ENCODE measurements around the gene SGTA. TPM values are rescaled to one million over a fixed set of nuclear protein-coding genes. Genes with fewer than 3 reads are reported as not detected.

Gene SGTA
- total RNA-seq, 4 donors from 2014 or later = 37.9 to 49.5 (median 44.1) TPM

DNA sequence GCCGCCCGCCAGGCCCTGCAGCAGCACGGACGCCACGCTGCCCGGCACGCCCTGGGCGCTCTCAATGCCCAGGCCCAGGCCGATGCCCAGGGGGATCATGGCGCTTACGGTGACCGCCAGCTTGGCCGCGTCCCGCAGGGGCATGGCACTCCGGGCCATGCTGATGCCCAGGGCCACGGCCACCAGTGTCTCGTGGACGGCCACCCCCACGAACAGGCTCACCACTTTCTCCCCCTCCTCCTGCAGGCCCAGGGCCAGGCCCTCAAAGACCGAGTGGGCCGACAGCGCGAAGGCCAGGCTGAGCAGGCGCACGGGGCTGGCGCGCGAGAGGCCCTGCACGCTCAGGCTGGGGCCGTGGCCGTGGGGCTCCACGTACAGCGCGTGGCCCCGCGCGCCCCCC is 50.2 kb downstream of the SGTA start:
- DNase-seq (ENCODE audit: low spot score in 2 of 2) = no peak
- intact Hi-C loops (cut with DNase I; ENCODE audit: low total_unique reads) = no loop called here

DNA sequence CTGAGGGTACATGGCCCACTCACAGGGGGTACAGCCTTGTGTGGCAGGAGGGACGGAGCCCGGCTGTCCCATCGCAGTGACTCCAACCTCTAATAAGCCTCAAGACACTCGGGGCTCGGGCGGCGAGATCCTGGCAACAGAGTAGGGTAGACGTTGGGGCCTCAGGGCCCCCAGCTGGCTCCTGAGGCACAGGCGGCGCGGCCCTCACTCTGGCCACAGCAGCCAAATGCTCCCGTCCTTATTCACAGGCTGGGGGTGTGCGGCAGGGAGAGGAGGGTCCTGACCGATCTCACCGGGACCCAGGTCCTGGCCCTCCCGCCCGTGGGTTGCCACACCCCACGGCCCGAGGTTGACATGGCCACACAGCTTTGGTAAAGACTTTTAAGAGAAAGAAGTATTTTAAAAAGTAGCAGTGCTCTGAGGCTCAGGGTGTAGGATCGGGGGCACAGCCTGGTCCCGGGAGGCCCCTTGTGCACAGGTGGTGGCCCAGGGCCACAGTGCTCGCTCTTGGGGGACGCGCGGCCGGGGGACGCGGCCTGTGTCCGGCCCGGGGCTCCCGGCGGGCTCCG is 50.8 kb downstream of the SGTA start:
- TF ChIP-seq, protein P1, sequence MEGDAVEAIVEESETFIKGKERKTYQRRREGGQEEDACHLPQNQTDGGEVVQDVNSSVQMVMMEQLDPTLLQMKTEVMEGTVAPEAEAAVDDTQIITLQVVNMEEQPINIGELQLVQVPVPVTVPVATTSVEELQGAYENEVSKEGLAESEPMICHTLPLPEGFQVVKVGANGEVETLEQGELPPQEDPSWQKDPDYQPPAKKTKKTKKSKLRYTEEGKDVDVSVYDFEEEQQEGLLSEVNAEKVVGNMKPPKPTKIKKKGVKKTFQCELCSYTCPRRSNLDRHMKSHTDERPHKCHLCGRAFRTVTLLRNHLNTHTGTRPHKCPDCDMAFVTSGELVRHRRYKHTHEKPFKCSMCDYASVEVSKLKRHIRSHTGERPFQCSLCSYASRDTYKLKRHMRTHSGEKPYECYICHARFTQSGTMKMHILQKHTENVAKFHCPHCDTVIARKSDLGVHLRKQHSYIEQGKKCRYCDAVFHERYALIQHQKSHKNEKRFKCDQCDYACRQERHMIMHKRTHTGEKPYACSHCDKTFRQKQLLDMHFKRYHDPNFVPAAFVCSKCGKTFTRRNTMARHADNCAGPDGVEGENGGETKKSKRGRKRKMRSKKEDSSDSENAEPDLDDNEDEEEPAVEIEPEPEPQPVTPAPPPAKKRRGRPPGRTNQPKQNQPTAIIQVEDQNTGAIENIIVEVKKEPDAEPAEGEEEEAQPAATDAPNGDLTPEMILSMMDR (IDR thresholded peaks at IDR 0.05) = no peak
- TF ChIP-seq POLR2A (IDR thresholded peaks at IDR 0.05) = no peak
- intact Hi-C loops (cut with DNase I; ENCODE audit: low total_unique reads) = no loop called here
- H3K4me3 ChIP-seq (ENCODE audit: low read depth, poor library complexity, severe bottlenecking) = no peak overlapping the region
- no peak for DNase-seq (ENCODE audit: low spot score in 2 of 2)
- WGBS, 2 donors = 89 to 94% methylated on average over 33 of the region's 33 CpGs

More for the DNA sequence above, 50.2 kb downstream of the SGTA start:
- TF ChIP-seq, protein P1 (IDR thresholded peaks at IDR 0.05) = no peak
- TF ChIP-seq POLR2A (IDR thresholded peaks at IDR 0.05) = no peak
- 93 to 95% methylated on average over 21 to 35 of the region's 38 CpGs for WGBS, 2 donors
- no peak overlapping the region for H3K4me3 ChIP-seq (ENCODE audit: low read depth, poor library complexity, severe bottlenecking)

DNA sequence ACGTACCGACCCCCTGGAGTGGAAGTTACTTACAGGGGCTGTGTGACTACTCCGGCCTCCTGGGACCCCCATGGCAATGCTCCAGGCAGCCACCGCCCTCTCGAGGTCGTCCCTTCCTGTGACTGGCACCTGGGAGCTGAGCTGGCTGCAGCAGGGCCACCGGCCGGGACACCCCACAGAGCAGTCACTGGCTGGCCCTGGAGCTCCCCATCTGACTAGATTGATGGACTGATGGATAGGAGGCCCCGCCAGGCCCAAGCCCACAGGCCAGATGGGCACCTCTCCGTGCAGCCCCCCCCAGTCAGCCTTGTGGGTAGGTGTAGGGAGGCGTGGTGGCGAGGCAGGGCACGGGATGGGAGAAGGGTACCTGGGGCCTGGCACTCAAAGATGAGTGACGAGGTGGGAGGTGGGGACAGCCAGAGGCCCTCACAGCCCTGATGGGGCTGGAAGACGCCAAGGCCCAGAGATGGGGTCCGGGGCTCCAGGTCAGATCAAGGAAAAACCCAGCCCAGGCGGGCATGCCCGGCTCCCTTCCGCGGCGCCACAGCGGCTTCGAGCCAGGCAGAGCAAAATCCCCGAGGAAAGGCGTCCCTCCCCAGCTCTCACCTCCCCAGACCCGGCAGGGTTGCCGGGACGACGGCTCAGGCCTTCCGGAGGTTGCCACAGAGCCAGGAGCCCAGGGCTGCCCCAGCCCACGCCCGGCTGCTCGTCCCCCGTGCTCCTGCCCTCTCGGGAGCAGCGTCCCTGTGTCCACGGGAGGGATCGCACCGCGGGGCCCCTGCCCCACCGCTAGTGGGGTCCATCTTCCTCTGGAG is 51.7 kb downstream of the SGTA start:
- TF ChIP-seq, protein P1 (IDR thresholded peaks at IDR 0.05) = no peak
- TF ChIP-seq POLR2A (IDR thresholded peaks at IDR 0.05) = no peak
- H3K4me3 ChIP-seq (ENCODE audit: low read depth, poor library complexity, severe bottlenecking) = no peak overlapping the region
- WGBS, 2 donors = 84 to 88% methylated on average over 35 to 41 of the region's 41 CpGs
- intact Hi-C loops (cut with DNase I; ENCODE audit: low total_unique reads) = no loop called here
- DNase-seq (ENCODE audit: low spot score in 2 of 2) = no peak

DNA sequence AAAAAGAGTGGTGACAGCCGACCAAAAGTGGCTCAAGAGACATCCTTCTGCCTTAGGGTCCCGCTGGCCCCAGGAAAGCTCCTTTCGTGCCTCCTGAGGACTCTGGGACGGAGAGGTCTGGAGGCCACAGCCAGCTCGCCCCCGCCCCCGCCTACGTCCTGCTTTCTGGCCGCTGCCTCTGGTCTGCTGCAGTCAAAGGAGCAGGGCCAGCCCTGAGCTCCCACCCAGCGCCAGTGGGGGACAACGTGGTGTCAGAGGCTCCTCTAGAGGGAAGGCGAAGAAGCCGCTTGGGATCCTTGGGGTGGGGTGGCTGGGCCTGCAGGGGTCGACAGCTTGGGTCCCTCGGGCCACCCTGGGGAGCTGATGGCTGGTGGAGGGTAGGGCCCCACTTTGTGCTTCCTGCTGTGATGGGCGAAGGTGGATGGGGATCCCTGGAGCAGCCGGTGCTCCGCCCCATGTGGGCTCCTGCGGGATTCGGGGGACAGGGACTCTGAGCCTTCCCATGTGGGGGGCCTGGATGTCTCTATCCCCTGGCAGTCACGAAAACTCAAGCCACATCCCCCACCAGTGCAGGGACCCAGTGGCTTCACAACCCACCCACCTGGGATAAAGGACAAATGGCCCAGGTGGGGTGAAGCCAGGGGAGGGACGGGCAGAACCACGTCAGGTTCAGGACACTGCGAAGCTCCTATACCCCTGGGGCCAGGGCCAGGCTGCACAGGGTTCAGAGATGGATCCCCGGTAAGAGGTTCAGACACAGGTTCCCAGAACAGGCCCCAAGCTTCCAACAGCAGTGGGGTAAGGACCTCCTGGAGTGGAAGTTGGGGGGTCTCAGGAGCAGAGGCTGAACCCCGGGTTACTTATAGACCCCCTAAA is 52.9 kb downstream of the SGTA start:
- 88 to 90% methylated on average over 22 to 24 of the region's 26 CpGs for WGBS, 2 donors
- no peak for DNase-seq (ENCODE audit: low spot score in 2 of 2)
- H3K4me3 ChIP-seq (ENCODE audit: low read depth, poor library complexity, severe bottlenecking) = no peak overlapping the region
- TF ChIP-seq POLR2A (IDR thresholded peaks at IDR 0.05) = no peak
- TF ChIP-seq, protein P1 (IDR thresholded peaks at IDR 0.05) = no peak
- intact Hi-C loops (cut with DNase I; ENCODE audit: low total_unique reads) = no loop called here

DNA sequence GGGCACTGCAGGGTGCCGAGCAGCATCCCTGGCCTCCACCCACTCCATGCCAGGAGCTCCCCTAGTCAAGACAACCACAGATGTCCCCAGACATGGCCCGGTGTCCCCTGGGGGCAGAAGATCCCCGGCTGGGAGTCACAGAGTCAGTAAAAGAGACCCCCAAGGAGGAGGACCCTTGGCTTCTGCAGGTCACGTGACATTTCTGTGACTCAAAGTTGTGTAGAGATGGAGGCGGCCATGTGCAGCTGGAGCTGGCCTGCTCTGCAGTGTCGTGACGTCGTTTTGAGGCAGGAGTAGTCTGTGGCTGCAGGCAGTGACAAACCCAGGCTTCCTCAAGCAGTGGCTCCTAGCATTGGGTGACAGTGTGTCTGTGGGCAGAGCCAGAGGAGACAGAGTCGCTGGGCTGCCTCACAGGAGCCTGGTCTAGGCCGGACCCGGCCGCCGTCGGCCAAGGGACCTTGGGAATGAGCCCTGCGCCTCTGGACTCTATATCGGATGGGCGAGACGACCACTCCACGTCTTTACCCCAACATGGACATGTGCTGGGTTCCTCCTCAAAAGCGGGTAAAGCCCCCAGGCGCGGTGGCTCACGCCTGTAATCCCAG is 54.2 kb downstream of the SGTA start:
- H3K4me3 ChIP-seq (ENCODE audit: low read depth, poor library complexity, severe bottlenecking) = no peak overlapping the region
- intact Hi-C loops (cut with DNase I; ENCODE audit: low total_unique reads) = no loop called here
- WGBS, 2 donors = 81 to 86% methylated on average over 22 to 23 of the region's 23 CpGs
- TF ChIP-seq, protein P1 (IDR thresholded peaks at IDR 0.05) = no peak
- TF ChIP-seq POLR2A (IDR thresholded peaks at IDR 0.05) = no peak
- DNase-seq (ENCODE audit: low spot score in 2 of 2) = no peak
